Stimulated activated CD4-positive, alpha-beta T cell treated with anti-CD3 and anti-CD28 coated beads, Interleukin-4, amount 100 ng/mL, for 1 hour (primary cell): ENCODE results near the gene PI4K2B.
A peak's percentile ranks its signal among the peaks of the same experiment; 100 is the strongest.
"Not testable (repeated sequence)": the region's sequence is repeated elsewhere in the genome, so short reads cannot be mapped to it uniquely, and the experiment has no call there.

Source experiments
- DNase-seq: peaks from one replicate; pipeline ENCODE4 v3.0.0-alpha.2; 2020

Gene PI4K2B

GRCh38 chr4:25233737-25234389 lies at the start of gene PI4K2B:
Gene PI4K2B (plus strand): TSS chr4:25234033. CDS start chr4:25234164, 131 bp downstream.
- peak; percentile 95 for DNase-seq

- DNase-seq: no peak
Measured at GRCh38 chr4:25184056-25184455, 49.8 kb upstream of the PI4K2B start.

GRCh38 chr4:25190407-25190806 lies 43.4 kb upstream of the PI4K2B start:
- DNase-seq: no peak

- no peak for DNase-seq
Measured at GRCh38 chr4:25198713-25199112, 35.1 kb upstream of the PI4K2B start.

- DNase-seq: no peak
Measured at GRCh38 chr4:25207997-25208396, 25.8 kb upstream of the PI4K2B start.

GRCh38 chr4:25209702-25210101 lies 24.1 kb upstream of the PI4K2B start:
- DNase-seq: no peak

GRCh38 chr4:25211721-25212120 lies 22.1 kb upstream of the PI4K2B start:
- no peak for DNase-seq

- no peak for DNase-seq
Measured at GRCh38 chr4:25212822-25213221, 21.0 kb upstream of the PI4K2B start.

GRCh38 chr4:25213347-25213979 lies 20.4 kb upstream of the PI4K2B start:
- DNase-seq: no peak

GRCh38 chr4:25214750-25215149 lies 19.1 kb upstream of the PI4K2B start:
- DNase-seq: not testable (repeated sequence)

- no peak for DNase-seq
Measured at GRCh38 chr4:25215511-25215910, 18.3 kb upstream of the PI4K2B start.

GRCh38 chr4:25221377-25221776 lies 12.5 kb upstream of the PI4K2B start:
- no peak for DNase-seq

- DNase-seq: no peak
Measured at GRCh38 chr4:25223802-25224375, 9.9 kb upstream of the PI4K2B start.

- DNase-seq: no peak
Measured at GRCh38 chr4:25229804-25230203, 4.0 kb upstream of the PI4K2B start.

GRCh38 chr4:25233194-25233593 lies 639 bp upstream of the PI4K2B start:
- DNase-seq: no peak

- no peak for DNase-seq
Measured at GRCh38 chr4:25234390-25235370, 847 bp downstream of the PI4K2B start.

- no peak for DNase-seq
Measured at GRCh38 chr4:25235401-25235800, 1.6 kb downstream of the PI4K2B start.

GRCh38 chr4:25236030-25236429 lies 2.2 kb downstream of the PI4K2B start:
- DNase-seq: not testable (repeated sequence)

GRCh38 chr4:25236971-25237370 lies 3.1 kb downstream of the PI4K2B start:
- DNase-seq: no peak

GRCh38 chr4:25238052-25238451 lies 4.2 kb downstream of the PI4K2B start:
- no peak for DNase-seq

- DNase-seq: not testable (repeated sequence)
Measured at GRCh38 chr4:25239528-25239927, 5.7 kb downstream of the PI4K2B start.

GRCh38 chr4:25240754-25241210 lies 6.9 kb downstream of the PI4K2B start:
- DNase-seq: not testable (repeated sequence)

- DNase-seq: not testable (repeated sequence)
Measured at GRCh38 chr4:25242195-25242594, 8.4 kb downstream of the PI4K2B start.
